GM18517 (cell line): ENCODE results near the gene TUBA1B.
A peak's percentile ranks its signal among the peaks of the same experiment; 100 is the strongest.

Experiments
- ATAC-seq: cut with Tn5 transposase; IDR thresholded peaks from one replicate; pipeline ENCODE4 v1.9.1; 2021; ENCODE audit warnings: mild to moderate bottlenecking, moderate library complexity; ENCODE audit not compliant: unreplicated experiment

The TUBA1B gene

GRCh38 chr12:49091056-49091835 is 39.9 kb downstream of the TUBA1B start:
- no peak for ATAC-seq

GRCh38 chr12:49089821-49090773 is 41.1 kb downstream of the TUBA1B start:
- ATAC-seq: no peak

DNA sequence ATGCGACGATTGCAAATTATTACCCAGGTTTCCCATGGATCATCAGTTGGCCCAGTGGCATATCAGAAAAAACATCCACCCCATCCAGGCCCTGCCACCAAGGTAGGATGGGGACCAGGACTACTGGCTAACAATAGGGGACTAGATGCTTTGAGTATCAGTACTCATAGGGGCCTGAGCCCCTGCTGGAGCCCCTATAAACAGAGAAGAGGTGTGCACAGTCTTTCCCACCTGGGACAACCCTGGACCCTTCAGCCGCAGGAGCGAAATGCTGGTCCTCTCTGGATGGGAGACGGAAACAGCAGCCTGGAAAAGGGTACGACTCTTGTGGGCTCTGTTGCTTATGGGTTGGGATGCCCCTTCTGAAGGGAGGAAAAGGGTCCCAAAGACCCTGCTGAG is 42.3 kb downstream of the TUBA1B start:
- ATAC-seq: no peak

DNA sequence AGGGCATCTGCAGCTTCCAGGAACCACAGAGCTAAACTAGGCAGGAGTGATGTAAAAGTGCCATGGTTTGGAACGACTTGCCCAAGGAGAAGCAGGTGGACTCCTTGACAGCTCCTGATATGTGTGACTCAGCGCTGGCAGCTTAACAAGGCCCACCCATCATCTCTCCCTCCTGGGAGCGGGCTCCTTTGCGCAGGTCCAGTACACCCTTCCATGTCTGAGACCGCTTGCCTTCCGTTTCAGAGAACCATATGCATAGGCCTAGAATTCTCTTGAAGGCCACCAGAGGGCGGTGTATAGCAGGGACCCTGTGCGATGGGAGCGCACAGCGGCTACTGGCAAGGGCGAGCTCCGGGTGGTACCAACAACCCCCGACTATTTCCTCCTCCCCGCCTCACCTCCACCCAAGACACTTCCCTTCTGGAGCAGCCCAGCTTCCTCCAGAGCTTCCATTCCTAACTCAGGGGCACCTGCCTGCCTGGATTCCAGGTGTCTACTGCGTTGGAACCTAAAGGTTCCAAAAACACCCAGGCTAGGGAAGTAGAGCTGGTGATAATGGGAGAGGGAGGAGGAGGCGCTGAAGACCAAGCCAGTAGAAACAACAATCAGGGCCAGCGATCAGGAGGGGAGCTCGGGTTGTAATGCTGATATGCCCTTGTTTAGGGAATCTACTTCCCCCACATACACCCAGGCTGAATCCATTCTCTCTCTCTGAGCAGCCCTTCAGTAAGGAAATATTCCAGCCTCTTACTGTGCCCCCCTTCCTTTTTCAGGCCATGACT is 42.9 kb downstream of the TUBA1B start:
- peak; percentile 69 for ATAC-seq

DNA sequence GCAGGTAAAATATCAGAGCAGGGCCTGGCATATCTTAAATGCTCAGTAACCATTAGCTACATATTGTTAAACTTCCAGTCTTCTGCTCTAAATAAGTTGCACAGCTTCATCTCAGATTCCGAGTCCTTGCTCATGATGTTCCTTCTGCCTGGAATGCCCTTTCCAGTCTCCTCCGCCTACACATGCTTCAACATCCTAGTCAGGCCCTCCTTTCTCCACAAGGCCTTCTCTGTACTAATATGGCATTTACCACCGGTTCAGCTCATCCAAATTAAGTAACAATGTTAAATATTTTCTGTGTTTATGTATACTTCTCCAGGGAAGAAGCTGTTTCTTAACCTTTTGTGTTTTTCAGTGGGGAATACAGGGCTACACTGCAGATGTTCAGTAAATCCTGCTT is 45.1 kb downstream of the TUBA1B start:
- no peak for ATAC-seq

DNA sequence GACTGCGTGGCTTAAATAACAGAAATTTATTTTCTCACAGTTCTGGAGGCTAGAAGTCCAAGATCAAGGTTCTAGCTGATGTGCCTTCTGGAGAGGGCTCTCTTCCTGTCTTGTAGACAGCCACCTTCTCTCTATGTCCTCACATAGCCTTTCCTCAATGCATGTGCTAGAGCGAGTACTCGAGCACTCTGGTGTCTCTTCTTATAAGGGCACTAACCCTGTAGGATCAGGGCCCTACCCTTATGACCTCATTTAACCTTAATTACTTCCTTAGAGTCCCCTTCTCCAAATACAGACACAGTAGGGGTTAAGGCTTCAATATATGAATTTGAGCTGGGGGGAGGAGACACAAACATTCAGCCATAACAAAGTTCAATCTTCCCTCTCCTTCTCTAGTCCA is 46.8 kb downstream of the TUBA1B start:
- no peak for ATAC-seq

DNA sequence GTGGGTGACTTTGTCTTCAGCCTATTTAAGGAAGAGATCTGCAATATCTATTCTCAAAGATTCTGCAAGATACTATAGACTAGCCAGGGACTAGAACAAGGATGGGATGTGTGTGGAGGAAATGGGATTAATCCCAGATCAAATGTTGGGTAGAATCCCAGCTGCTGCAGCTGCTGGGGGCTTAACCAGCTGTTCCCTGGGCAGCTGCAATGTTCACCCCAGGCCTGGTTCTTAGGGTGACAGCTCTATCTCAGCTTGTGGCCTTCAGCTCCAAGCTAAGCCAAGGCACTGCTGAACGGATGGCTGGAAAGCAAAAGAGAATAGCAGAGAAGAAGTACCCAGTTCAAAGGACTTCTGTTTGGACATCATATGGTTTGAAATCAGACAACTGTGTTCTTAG is 51.4 kb downstream of the TUBA1B start:
- ATAC-seq: no peak
